HG03097 (cell line): ENCODE data around the gene SPG11.
"Not testable (repeated sequence)": the region's sequence is repeated elsewhere in the genome, so short reads cannot be mapped to it uniquely, and the experiment has no call there.

Experiments used
- ATAC-seq: cut with Tn5 transposase; IDR thresholded peaks from one replicate; pipeline ENCODE4 v1.9.1; 2021; ENCODE audit not compliant: unreplicated experiment, low FRiP score

Gene SPG11

DNA sequence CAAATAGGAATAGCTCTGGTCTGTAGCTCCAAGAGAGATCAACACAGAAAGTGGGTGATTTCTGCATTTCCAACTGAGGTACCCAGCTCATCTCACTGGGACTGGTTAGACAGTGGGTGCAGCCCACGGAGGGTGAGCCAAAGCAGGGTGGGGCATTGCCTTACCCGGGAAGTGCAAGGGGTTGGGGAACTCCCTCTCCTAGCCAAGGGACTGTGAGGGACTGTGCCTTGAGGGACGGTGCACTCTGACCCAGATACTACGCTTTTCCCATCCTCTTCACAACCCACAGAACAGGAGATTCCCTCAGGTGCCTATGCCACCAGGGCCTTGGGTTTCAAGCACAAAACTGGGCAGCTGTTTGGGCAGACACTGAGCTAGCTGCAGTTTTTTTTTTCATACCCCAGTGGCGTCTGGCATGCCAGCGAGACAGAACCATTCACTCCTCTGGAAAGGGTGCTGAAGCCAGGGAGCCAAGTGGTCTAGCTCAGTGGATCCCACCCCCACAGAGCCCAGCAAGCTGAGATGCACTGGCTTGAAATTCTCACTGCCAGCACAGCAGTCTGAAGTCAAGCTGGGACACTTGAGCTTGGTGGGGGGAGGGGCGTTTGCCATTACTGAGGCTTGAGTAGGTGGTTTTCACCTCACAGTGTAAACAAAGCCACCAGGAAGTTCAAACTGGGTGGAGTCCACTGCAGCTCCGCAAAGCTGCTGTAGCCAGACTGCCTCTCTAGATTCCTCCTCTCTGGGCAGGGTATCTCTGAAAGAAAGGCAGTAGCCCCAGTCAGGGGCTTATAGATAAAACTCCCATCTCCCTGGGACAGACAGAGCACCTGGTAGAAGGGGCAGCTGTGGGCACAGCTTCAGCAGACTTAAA, 19.6 kb upstream of the SPG11 start:
- not testable (repeated sequence) for ATAC-seq

DNA sequence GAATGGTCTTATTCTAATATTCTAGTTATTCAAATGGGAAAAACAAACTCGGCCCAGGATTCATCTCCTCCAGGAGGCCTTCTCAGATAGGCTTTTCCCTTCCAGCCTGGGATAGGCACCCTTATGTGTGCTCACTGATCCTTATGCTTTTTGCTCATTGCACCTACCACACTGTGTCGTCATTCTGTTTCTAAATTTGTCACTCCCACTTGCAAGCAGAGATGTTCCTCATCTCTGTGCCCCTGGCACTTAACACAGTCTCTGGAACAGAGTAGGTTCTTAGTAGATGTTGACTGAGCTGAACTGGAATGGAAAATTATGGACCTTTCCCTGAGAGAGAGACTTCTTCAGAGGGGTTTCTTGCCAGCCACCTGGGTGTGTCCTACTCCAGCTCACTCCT, 18.7 kb upstream of the SPG11 start:
- no peak for ATAC-seq

DNA sequence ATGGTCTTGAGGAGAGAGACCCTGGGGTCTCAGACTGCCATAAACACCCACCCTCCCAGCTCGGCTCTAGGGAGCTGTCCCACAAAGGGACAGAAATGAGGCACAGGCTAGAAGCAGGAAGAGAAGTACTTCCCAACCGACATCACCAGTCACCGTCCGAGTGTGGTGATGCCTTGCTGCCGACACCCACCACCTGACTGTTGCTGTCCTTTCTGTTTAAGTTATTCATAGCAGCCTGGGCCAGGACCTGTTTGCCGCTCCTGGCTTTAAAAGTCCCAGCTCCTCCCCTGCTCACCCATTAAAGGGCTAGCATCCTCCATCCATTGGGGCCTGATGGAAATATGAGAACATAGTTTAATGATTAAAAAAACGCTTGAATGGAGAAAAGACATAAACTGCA, 13.2 kb upstream of the SPG11 start:
- ATAC-seq: no peak

DNA sequence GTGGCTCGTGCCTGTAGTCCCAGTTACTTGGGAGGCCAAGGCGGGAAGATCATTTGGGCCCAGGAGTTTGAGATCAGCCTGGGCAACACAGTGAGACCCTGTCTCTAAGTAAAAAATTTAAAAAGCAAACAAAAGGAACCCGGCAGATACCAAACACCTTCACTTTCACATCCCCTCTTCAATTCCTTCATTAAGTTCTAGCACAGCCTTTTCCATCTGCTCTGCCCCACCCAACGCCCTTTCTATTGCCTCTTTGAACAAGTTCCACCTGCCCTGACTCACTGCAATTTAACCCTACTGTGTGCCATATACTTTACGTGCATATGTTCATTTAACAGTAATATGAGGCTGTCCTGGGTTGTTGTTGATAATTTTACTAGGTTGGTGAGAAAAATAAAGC, 12.4 kb upstream of the SPG11 start:
- no peak for ATAC-seq

DNA sequence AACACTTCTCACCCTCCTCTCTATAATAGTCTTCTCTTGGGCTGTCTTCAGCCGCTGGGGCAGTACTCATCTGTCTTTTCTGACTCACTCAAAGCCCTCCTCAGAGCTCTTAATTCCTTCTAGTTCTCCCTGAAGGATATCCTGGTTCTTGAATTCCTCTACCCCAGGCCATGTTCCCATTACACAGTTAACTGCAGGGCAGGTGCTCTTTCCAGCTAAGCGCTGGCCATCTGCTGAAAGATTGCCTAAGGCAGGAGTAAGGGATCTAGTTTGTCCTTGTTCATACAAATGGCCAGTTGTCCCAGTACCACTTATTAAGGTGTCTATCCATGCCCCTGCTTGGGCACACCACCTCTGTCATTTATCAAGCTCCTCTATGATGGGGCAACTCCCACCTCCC, 10.2 kb upstream of the SPG11 start:
- ATAC-seq: no peak

DNA sequence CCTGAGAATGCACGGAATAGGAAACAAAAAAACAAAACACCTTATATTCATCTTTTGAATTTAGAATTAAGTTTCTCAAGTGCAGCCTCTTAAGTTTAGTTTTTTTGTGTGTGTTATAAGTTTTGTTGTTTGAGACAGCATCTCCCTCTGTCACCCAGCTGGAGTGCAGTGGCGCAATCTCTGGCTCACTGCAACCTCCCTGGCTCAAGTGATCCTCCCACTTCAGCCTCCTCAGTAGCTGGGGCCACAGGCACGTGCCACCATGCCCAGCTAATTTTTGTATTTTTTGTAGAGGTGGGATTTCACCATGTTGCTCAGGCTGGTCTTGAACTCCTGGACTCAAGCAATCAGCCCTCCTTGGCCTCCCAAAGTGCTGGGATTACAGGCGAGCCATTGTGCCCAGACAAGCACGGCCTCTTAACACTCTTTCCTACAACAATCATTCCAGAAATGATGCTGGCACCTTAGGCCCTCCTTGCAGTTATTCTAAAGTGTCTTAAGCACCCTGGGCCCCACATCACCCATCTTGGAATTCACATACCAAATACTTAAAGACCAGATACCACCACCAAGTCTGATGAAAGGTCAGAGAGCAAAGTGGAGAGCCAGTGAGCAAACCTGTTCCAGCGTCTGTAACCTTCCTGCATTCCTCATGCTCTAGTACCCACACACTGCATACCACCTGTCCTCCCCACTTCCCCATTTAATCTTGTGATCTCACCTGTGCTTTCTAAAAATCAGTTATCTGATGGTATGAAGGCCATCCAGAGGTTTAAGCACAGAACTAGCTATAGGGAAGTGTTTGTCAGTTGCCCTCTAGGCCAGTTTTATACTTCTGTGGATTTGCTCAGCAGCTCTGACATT, 6.9 kb upstream of the SPG11 start:
- ATAC-seq: no peak

DNA sequence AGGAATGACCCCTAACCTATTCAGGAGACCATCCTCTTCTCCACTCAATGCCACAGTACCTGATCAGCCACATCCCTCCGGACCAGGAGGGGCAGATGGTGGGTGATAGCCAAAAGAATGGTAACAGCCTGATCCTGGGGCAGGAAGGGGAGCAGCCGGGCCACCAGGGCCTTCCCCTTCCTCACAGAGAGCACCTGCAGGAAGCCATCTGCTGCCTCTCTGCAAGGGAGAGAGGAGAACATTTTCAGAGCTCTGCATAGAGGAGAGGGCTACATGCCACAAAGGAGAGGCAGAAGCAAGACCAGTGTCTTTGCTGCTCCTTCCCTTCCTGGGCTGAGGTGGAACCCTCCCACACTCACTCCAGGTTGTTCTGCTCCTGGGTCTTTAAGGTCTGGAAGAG, 5.5 kb upstream of the SPG11 start:
- no peak for ATAC-seq

DNA sequence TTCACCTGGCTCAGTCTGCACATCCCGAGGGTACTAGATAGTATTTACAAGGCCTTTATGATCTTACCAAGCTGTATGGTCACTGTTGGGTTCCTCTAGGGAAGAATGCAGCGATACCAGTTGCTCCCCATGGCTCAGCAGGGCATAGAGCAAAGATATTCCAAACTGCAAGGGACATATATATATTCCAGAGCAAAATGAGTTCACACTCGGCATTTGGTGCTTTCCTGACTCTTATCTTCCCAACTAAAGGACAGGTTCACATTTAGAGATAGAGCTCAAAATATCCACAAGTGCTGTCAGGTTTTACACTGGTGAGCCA, 3.5 kb upstream of the SPG11 start:
- no peak for ATAC-seq

DNA sequence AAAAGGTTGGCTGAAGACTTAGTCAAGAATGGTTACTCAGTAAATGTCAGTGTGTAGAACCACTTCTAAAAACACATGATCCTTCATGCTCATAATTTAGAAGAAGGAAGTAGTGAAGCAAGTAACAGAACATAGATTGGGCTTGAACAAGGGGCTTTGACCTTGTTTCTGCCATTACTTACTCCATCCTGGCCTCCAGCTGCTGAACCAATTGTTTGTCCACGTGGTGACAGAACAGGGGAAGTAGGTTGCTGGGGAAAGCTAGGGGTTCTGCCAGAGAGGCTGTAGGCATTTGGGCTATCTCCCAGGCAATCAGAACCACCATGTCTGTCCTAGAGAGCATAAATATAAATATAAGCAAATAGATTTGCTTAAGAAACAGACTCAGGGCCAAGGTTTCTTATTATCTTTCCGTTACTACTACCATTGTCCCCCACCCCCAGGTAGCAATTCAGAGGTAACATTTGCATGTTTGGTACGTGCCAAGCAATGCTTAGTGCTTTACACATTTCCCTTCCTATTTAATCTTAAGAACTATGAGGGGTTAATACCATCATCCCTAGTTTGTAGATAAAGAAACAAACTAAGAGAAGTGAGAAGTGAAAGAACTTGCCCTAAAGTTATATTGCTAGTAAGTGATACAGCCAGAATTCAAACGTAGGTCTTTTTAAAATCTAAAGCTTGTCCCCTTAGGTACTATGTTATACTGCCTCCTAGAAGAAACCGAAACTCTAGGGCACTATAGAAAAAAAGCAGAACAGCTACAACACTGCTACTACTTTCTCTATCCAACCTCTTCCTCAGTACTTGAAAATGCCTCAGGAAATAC, 3.0 kb upstream of the SPG11 start:
- ATAC-seq: no peak

DNA sequence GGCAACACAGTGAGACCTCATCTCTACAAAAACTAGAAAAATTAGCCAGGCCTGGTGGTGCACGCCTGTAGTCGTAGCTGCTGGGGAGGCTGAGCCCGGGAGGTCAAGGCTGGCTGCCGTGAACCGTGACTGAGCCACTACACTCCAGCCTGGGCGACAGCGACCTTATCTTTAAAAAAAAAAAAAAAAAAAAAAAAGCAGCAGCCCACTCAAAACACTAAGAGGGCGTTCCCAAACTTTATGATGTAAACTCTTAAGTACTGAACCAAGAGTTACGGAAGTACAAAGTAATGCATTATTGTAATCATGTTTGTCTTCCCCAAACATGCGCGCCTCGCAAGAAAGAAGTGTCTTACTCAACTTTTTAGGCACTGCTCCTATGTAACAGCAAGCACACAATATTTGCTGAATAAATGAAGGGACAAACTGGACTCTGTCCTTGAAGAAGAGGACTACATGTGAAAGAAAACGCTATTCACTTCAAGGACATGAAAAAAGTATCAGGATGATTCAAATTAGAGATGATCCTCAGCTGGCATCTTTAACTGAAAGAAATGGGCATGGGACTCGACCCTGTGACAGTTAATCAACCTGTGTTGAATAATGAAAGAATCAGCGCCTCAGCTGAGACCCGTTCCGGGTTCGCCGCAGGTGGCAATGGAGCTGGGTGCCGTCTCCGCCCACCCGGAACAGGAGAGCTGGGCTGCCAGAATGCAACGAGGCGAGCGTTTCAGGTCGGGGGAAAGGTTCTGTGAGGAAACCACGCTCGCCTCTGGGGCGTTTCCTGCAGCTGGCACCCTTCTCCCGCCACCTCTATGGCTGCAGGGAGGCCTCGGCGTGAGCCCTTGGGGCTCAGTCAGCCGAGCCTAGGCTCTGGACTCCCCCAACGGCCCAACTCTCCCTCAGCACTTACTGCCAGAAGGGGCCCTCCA, 718 bp downstream of the SPG11 start:
- peak; percentile 40 for ATAC-seq

DNA sequence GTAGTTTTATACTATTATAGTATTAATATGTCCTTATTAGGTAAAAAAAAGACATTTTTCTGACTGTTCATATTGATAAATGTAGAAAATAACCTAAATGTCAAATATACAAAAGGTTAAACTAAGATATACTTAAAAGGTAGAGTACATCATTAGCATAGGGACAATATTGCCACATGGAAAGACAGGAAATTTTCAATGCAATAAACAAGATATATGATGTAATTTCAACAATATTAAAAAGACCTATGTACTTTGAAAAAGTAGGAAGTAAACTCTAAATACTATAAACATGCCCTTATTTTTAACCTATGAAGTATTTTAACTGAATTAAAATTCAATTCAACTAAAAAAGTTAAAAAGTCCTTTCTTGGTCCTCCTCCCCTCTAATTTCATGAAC, 1.9 kb downstream of the SPG11 start:
- no peak for ATAC-seq

DNA sequence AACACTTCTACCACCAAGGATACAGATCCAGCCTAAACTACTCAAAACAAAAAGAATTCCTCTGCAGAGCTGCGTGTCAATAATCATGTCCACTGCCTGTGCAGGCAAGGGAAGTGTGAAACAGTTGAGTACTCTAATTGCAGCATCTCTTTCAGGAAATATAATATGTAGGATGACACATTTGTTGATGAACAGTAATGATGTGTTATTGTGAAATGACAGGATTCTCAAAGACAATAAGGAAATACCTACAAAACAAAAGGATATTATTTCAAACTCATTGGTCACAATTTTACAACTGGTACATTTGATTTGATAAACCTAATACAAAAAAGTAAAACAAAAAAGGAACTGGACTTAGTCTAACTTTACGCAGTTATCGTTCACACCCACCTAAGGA, 4.4 kb downstream of the SPG11 start:
- no peak for ATAC-seq

DNA sequence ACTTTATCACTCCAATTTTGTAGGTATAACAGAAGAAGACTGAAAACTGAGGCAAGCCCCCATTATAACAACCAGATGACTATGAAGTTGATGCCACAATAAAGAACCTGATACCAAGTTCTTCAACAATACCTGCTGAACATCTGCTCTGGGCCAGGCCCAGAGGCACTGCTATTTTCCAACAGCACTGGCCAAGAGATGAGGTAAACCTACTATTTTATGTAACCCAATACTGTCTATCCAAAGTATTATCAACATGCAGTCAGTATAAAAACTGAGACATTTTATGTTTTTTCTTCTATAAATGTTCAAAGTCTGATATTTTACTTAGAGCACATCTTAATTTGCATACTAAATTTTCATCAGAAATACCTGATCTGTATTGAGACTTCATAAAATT, 6.1 kb downstream of the SPG11 start:
- no peak for ATAC-seq

DNA sequence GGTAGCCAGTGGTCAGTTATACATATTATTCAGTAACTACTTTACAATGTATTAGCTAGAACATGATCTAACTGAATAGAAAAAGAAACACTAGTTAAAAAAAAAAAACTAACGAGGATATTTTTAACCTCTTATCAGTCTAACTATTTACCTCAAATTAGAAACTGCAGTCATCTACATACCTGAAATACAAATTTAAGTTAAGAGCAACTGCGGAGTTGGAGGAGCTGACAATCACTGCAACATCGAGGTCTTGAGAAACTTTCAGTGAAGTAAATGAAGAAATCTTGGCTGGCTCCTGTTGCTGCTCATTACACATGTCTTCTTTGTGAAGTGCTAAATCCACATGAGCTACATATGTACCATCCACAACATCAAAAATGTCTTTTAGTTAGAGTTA, 6.5 kb downstream of the SPG11 start:
- ATAC-seq: no peak

DNA sequence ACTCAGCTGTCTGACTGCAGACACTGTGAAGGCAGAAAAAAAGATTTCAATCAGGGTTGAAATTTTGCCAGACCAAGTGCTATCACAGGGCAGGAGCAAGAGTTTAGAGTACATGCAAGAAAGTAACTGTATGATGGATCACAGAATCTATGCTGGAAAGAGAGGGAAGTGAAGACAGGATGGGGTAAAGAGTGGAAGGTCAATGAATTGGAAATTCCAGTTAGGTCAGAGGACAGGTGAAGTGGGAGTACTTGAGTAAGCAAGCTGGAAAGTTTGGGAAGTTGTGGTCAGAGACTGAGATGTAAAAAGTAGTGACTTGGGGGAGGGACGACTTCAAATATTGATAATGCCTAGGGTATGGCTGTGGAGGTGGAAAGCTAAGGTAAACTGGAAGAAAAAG, 7.2 kb downstream of the SPG11 start:
- no peak for ATAC-seq

DNA sequence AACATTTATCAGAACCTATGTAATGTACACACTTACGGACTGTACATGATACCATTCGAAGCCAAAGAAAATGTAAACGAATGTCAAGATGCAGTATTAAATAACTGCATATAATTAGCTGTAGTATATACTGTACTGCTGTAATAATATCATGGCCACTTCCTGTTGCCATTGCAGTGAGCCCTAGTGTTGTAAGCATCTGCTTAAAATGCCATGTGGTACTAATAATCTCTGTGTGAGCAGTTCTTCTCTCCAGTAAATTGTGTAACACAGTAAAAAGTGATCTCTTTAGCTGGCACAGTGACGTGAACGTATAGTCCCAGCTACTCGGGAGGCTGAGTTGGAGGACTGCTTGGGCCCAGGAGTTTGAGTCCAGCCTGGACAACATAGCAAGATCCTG, 8.6 kb downstream of the SPG11 start:
- no peak for ATAC-seq

DNA sequence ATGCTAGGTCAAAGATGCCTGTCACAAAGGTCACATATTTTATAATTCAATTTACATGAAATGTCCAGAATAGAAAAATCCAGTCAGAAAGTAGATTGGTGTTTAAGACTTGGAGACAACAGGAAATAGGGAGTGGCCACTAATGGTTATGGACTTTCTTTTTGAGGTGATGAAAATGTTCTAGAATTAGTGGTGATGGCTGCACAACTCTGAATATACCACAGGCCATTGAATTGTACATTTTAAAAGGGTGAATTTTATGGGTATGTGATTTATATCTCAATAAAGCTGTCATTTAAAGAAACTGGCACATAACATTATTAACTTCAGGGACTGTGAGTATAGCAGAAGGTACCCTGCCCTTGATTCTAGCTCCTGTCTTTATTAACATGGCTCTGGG, 15.8 kb downstream of the SPG11 start:
- ATAC-seq: no peak

DNA sequence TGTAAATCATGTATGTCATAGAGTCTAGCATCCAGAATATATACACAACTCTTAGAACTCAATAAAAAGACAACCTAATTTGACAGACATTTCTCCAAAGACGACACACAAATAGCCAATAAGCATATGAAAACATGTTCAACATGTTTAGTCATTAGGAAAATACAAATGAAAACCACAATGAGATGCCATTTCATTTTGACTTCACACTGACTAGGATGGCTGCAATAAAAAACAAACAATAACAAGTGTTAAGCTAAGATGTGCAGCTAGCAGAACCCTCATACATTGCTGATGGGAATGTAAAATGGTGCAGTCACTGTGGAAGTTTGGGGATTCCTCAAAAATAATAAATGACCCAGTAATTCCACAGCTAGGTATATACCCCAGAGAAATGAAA, 16.4 kb downstream of the SPG11 start:
- no peak for ATAC-seq

DNA sequence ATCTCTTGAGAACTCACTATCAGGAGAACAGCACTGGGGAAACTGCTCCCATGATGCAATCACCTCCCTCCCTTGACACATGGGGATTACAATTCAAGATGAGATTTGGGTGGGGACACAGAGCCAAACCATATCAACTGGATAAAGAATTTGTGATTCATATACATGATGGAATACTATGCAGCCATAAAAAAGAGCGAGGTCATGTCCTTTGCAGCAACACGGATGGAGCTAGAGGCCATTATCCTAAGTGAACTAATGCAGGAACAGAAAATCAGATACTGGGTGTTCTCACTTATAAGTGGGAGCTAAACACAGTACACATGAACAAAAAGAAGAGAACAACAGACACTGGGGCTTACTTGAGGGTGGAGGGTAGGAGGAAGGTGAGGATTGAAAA, 17.0 kb downstream of the SPG11 start:
- ATAC-seq: no peak

DNA sequence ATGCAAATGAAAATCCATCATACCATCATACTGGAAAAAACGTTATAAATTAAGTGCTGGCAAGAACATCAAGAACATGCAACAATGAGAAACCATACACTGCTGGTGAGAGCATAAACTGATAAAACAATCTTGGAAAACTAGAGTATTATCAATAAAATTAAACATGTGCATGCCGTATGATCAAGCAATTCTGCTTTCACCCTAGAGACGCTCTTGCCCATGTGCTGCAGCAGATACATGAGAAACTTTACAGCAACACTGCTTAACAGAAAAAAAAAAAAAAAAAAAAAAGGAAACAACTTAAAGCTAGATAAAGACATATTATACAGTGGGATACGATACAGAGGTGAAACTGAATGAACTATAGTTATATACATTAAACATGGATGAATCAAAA, 21.8 kb downstream of the SPG11 start:
- no peak for ATAC-seq
